ENCODE data around the gene GRHPR. TPM values are rescaled to one million over a fixed set of nuclear protein-coding genes. Genes with fewer than 3 reads are reported as not detected.
A peak's percentile ranks its signal among the peaks of the same experiment; 100 is the strongest.
"Not testable (repeated sequence)": the region's sequence is repeated elsewhere in the genome, so short reads cannot be mapped to it uniquely, and the experiment has no call there.

GRHPR gene
- total RNA-seq, 1 donor from 2014 or later = 125 TPM

GRCh38 chr9:37477443-37477842 lies 54.9 kb downstream of the GRHPR start:
- DNase-seq (ENCODE audit: low spot score) = not testable (repeated sequence)

- DNase-seq (ENCODE audit: low spot score) = not testable (repeated sequence)
Measured at GRCh38 chr9:37477987-37478619, 55.6 kb downstream of the GRHPR start.

GRCh38 chr9:37480759-37481158 lies 58.3 kb downstream of the GRHPR start:
- DNase-seq (ENCODE audit: low spot score) = no peak

GRCh38 chr9:37485389-37486255 lies 63.1 kb downstream of the GRHPR start, which contains the start of gene POLR1E:
Gene POLR1E (plus strand): TSS chr9:37485948. CDS start chr9:37486048, 100 bp downstream.
- peak; percentile 96 for DNase-seq (ENCODE audit: low spot score)

- DNase-seq (ENCODE audit: low spot score) = no peak
Measured at GRCh38 chr9:37486256-37486615, 63.7 kb downstream of the GRHPR start.

Other genes starting within 250 kb of the GRHPR start
- 12.1 TPM for gene ZBTB5, start 42.8 kb downstream of the GRHPR start, total RNA-seq
- gene POLR1E, start 63.3 kb downstream of the GRHPR start, total RNA-seq = 19.3 TPM
- gene FBXO10, start 153.7 kb downstream of the GRHPR start, total RNA-seq = 9.5 TPM
- gene TOMM5, start 169.9 kb downstream of the GRHPR start, total RNA-seq = 53.9 TPM
- gene FRMPD1, start 228.3 kb downstream of the GRHPR start, total RNA-seq = 5.9 TPM